Ovary (tissue), 9 donors: ENCODE results near the gene SMYD2. TPM values are rescaled to one million over a fixed set of nuclear protein-coding genes. Genes with fewer than 3 reads are reported as not detected.
A peak's percentile ranks its signal among the peaks of the same experiment; 100 is the strongest.

Source experiments
- DNase-seq, 5 donors: peaks; one replicate each; pipeline ENCODE4 v3.0.0-alpha.2; 2019 to 2020
- H3K27ac ChIP-seq, 2 donors: fragments of 200-600 bp; one replicate each; pipeline versions ENCODE4 v1.5.1 to v1.8.0; 2019 to 2022
- H3K27me3 ChIP-seq: fragments of 200-600 bp; one replicate; pipeline ENCODE4 v1.8.0; 2022
- H3K36me3 ChIP-seq: fragments of 200-600 bp; sonication (generic); one replicate; pipeline ENCODE4 v1.5.1; 2019
- H3K4me1 ChIP-seq: one replicate; pipeline ENCODE4 v1.8.1; 2013; ENCODE audit warnings: mild to moderate bottlenecking, moderate library complexity; ENCODE audit not compliant: insufficient read depth
- H3K4me3 ChIP-seq: fragments of 200-600 bp; sonication (generic); one replicate; pipeline ENCODE4 v1.5.1; 2017
- H3K9me3 ChIP-seq, 2 donors: fragments of 200-600 bp in 1 of 2; sonication (generic) in 1 of 2; one replicate each; pipeline versions ENCODE4 v1.5.1 to v1.8.1; 2013 to 2019; ENCODE audit warnings: mild to moderate bottlenecking in 1 of 2, moderate library complexity in 1 of 2
- EP300 ChIP-seq: sonication (generic); formaldehyde crosslinking; IDR thresholded peaks from one replicate; pipeline ENCODE4 v1.6.1; 2017; ENCODE audit warnings: antibody characterized with exemption
- POLR2A ChIP-seq: fragments of 450-650 bp; IDR thresholded peaks from one replicate; pipeline ENCODE4 v1.6.1; 2017; ENCODE audit warnings: antibody characterized with exemption, mild to moderate bottlenecking, moderate library complexity
- WGBS, 3 donors: extraction: QIAGEN DNeasy Blood & Tissue Kit in 1 of 3; methylation state at CpG; one replicate each; pipeline versions ENCODE4 v1.1.5 to v1.1.7; 2013 to 2017; 5-methylcytosine and 5-hydroxymethylcytosine counted together
- intact Hi-C, 4 donors: fragments of 100-400 bp; cut with DNase I; formaldehyde crosslinking; loops; one replicate each; pipeline versions ENCODE4 v1.11.0 to v1.15.1; 2022 to 2023
- polyA plus RNA-seq, 2 donors: library from polyadenylated mRNA; stranded (reverse); fragments of 200-250 nt in 1 of 2; fragments of 350-450 nt in 1 of 2; fragmentation: Illumina TruSeq in 1 of 2; extraction: RNeasy Lipid Tissue Mini Kit (QIAGEN cat#74804) in 1 of 2; gene quantifications; one replicate each; pipeline ENCODE4 v1.2.3, GENCODE V29; 2013 to 2014
- total RNA-seq, 7 donors: library from RNA; depleted of rRNA in 2 of 7; stranded (reverse); fragments of >200 nt in 2 of 7; fragmentation: NEBNext Ultra II Directional in 3 of 7; extraction: Animal tissue kit (Norgen Biotek cat#: 25700) in 3 of 7; gene quantifications; one replicate each; pipeline versions ENCODE4 v1.1.0 to v1.2.4, GENCODE V29; 2016 to 2023
- TF ChIP-seq, protein P1 (sequence below), 3 donors: fragments of 450-650 bp in 2 of 3; fragments of 200-600 bp in 1 of 3; IDR thresholded peaks; one replicate each; pipeline versions ENCODE4 v1.5.1 to v1.8.0; 2016 to 2022; ENCODE audit warnings: antibody characterized with exemption in 3 of 3, mild to moderate bottlenecking in 1 of 3
- donor health status: DM: no; HTN: no; CAD: no; lungs with moderate emphysema.
- donor health status: DM: no; HTN: no; CAD: no.
- donor health status: Bipolar disorder and iron deficiency.
- donor health status: DM: yes; HTN: yes; CAD: no.
- donor health status: DM: no; HTN: no; CAD: no.
- donor health status: DM: yes; HTN: yes; CAD: no.

Gene SMYD2
- total and polyA plus RNA-seq, 9 donors: 14.6 to 50.3 (median 17.2) TPM

DNA sequence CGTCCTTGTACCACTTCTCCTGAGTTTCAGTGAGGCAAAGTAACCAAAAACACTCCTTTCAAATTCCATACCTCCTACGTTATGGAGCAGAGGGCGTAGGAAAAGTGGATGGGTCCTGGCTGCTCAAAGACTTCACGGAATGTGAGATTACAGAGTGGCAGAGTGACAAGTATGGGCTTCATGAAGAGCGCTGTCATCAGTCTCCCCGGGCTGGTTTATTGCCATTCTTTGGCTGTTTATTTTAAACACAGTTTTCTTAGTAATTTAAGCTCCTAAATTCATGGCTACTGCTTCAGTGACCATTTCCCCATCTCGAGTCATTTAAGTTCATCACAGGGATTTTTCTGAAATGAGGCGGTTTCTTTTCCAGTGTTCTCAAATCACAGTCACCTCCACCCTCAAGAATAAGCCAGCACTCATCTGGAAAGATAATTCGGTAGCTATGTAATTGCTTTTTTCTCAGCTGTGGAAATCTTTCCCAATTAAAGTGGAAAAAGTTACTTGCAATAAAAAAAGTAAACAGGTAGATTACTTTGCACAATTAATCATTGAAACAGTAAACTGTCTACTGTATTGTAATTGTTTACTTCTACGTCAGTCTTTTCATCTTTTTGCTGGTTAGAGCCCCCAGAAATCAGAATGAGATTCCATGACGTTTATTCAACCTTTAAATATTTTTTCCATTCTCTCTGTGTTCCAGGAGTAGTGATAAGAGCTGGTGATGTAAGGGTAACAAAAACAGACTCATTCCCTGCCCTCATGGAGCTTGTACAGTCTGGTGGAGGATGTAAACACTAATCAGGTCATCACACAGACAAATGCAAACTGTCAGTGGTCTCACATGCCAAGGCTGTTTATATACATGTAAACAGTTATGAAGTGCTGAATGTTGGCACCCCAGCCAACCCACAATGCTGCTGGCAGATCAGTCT is 3.0 kb upstream of the SMYD2 start:
- peaks cover 1% of the 10 kb centered on the region for H3K4me1 ChIP-seq
- intact Hi-C loops: no loop called here
- H3K9me3 ChIP-seq: no peaks in the 10 kb centered on the region
- no peaks in the 10 kb centered on the region for H3K27me3 ChIP-seq
- no peak overlapping the region for H3K27ac ChIP-seq
- H3K36me3 ChIP-seq: no peaks in the 10 kb centered on the region
- TF ChIP-seq, protein P1, sequence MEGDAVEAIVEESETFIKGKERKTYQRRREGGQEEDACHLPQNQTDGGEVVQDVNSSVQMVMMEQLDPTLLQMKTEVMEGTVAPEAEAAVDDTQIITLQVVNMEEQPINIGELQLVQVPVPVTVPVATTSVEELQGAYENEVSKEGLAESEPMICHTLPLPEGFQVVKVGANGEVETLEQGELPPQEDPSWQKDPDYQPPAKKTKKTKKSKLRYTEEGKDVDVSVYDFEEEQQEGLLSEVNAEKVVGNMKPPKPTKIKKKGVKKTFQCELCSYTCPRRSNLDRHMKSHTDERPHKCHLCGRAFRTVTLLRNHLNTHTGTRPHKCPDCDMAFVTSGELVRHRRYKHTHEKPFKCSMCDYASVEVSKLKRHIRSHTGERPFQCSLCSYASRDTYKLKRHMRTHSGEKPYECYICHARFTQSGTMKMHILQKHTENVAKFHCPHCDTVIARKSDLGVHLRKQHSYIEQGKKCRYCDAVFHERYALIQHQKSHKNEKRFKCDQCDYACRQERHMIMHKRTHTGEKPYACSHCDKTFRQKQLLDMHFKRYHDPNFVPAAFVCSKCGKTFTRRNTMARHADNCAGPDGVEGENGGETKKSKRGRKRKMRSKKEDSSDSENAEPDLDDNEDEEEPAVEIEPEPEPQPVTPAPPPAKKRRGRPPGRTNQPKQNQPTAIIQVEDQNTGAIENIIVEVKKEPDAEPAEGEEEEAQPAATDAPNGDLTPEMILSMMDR (IDR thresholded peaks at IDR 0.05): no peak
- TF ChIP-seq POLR2A: no peak
- TF ChIP-seq EP300: no peak
- no peak overlapping the region for H3K4me3 ChIP-seq
- no peak for DNase-seq
- 52 to 63% (median 58%) methylated on average over 11 of the region's 11 CpGs for WGBS, 3 donors

DNA sequence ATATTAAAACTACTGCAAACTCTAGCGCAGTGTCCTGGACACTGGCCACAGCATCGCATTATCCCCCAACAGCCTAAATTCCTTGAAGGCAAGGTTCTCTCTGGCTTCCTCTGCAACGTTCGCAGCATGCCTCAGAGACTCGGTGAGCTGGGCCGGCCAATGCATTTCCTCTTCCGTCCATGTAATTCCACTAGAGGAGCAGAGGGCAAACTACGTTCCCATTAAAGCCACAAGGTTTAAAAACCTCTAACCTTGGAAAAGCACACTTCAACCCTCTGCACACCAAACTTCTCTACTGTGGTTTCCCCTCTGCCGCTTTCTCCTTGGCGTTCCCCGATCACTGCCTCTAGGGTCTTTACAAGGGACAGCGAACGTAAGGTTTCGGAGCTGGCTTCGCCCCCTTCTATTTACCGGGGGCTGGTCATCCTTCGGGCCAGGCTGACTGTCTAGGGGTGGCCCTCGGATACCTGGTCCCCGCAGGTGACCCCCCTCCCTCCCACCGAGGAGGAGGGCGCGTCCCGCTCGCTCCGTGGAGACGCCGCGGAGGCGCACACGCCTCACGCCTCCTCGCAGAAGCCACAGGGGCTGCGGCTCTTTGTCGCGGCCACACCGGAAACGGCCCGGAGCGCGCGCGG is 456 bp upstream of the SMYD2 start:
- TF ChIP-seq EP300 (no peak), POLR2A (no peak)
- TF ChIP-seq, protein P1 (IDR thresholded peaks at IDR 0.05): no peak
- intact Hi-C loops: no loop called here
- H3K4me3 ChIP-seq: peak overlapping the region; percentile 74
- WGBS, 3 donors: 1 to 2% (median 1%) methylated on average over 23 to 42 of the region's 42 CpGs
- H3K27ac ChIP-seq: peak overlapping the region in 1 of 2 donors; percentile 91
- H3K36me3 ChIP-seq: no peaks in the 10 kb centered on the region
- no peaks in the 10 kb centered on the region for H3K9me3 ChIP-seq
- peak; percentile 17 to 49 (median 33) for DNase-seq
- H3K27me3 ChIP-seq: no peaks in the 10 kb centered on the region
- H3K4me1 ChIP-seq: peaks cover 1% of the 10 kb centered on the region

DNA sequence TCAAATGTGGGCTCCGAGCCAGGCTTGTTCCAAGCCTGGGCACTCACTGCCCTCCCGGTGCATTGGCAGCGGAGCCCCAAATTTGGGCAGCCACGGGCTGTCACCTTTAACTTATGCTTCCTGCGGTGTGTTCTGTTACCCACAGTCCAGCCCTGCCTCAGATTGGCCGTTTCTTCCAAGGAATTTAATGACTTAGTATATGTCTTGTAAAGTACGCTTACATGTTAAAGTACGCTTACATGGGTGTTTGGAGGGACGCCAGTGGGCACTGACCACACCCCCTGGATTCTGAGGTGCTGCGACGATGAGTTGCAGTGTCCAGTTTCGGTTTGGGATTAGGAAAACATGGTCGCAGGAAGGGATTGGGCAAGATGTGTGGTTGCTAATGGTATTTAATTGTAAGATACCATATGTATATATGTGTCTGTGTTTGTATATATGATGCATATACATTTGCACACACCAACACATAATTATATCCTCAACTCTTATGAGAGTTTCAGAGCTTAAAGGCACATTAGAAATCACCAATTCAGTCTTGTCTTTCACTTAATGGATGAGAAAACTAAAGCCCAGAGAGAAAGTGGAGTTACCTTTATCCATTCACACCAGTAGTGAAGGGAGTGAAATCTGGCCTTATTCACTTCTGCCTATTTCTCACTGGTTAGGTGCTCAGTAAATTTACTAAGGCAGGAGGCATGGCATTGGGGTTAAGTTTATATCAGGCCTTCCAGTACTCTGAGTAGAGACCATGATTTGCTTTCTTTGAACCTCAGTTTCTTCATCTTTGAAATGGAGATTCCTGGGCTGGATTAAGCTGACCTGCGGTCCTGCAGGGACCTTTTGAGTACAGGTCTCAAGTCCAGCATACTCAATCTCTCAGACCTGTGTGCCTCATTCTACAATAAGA is 1.0 kb downstream of the SMYD2 start:
- TF ChIP-seq POLR2A (no peak), EP300 (no peak)
- TF ChIP-seq, protein P1 (IDR thresholded peaks at IDR 0.05): no peak
- Histone ChIP-seq H3K4me3 (peak overlapping the region; percentile 74), H3K27ac (peak overlapping the region in 1 of 2 donors; percentile 91), H3K36me3 (no peaks in the 10 kb centered on the region), H3K27me3 (no peaks in the 10 kb centered on the region), H3K9me3 (no peaks in the 10 kb centered on the region), H3K4me1 (peaks cover 1% of the 10 kb centered on the region)
- peak in 3 of 5 donors; percentile 39 to 64 (median 62) for DNase-seq
- intact Hi-C loops: no loop called here
- 7 to 11% (median 8%) methylated on average over 14 of the region's 14 CpGs for WGBS, 3 donors

DNA sequence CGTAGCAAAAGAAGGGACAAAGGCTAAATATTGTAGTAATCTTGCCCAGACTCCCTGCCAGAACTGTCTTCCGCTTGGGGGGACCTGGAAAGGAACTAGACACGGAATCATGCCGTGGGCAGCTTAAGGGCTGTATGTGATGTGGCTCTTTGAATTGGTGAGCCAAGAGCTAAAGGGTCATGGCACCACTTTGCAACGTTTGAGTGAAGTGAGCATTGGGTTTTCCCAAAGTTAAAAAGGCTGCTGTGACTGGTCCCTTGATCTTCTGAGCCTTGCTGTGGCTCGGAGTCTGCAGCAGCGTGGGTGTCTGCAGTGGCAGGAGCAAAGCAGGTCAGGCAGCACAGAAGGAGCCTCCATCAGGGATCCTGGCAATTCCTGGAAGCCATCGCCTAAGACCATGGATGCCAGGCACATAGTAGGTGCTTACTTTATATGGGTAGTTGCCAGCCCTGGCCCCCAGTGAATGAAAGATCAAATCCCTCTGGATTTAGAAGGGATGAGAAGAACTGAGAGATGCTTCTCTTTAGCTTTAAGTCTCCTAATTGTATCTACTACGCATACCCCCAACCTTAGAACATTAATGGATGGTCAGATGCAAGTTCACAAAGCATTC is 1.8 kb downstream of the SMYD2 start:
- no peaks in the 10 kb centered on the region for H3K27me3 ChIP-seq
- peaks cover 1% of the 10 kb centered on the region for H3K4me1 ChIP-seq
- intact Hi-C loops: no loop called here
- DNase-seq: no peak
- TF ChIP-seq, protein P1 (IDR thresholded peaks at IDR 0.05): no peak
- TF ChIP-seq POLR2A: no peak
- H3K36me3 ChIP-seq: no peaks in the 10 kb centered on the region
- H3K27ac ChIP-seq: no peak overlapping the region
- whole genome bisulfite sequencing, 3 donors: 85 to 90% (median 90%) methylated on average over 9 of the region's 9 CpGs
- no peaks in the 10 kb centered on the region for H3K9me3 ChIP-seq
- H3K4me3 ChIP-seq: no peak overlapping the region
